ENCODE measurements around the gene GPC1.
"Not testable (repeated sequence)": the region's sequence is repeated elsewhere in the genome, so short reads cannot be mapped to it uniquely, and the experiment has no call there.

Gene GPC1, protein sequence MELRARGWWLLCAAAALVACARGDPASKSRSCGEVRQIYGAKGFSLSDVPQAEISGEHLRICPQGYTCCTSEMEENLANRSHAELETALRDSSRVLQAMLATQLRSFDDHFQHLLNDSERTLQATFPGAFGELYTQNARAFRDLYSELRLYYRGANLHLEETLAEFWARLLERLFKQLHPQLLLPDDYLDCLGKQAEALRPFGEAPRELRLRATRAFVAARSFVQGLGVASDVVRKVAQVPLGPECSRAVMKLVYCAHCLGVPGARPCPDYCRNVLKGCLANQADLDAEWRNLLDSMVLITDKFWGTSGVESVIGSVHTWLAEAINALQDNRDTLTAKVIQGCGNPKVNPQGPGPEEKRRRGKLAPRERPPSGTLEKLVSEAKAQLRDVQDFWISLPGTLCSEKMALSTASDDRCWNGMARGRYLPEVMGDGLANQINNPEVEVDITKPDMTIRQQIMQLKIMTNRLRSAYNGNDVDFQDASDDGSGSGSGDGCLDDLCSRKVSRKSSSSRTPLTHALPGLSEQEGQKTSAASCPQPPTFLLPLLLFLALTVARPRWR

DNA sequence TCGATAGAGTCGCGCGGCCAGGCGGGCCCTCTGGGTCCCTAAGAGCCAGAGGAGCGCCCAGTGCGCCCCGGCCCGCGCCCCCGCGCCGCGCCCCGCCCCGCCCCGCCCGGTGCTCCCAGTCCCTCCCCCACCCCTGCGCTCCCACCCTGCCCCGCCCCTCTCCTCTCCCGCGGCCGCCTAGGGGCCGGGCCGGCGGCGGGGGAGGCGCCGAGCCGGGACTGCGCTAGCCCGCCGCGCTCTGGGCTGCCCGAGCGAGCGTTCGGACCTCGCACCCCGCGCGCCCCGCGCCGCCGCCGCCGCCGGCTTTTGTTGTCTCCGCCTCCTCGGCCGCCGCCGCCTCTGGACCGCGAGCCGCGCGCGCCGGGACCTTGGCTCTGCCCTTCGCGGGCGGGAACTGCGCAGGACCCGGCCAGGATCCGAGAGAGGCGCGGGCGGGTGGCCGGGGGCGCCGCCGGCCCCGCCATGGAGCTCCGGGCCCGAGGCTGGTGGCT lies at the start of gene GPC1:
TSS of gene GPC1 (plus strand) at position 207 of the 491 bp plus-strand sequence. CDS start at position 463, 256 bp downstream.
- DNase-seq (ENCODE audit: insufficient read length, low spot score) (peak; percentile 92), FAIRE-seq (no peak)
- TF ChIP-seq, protein P1, sequence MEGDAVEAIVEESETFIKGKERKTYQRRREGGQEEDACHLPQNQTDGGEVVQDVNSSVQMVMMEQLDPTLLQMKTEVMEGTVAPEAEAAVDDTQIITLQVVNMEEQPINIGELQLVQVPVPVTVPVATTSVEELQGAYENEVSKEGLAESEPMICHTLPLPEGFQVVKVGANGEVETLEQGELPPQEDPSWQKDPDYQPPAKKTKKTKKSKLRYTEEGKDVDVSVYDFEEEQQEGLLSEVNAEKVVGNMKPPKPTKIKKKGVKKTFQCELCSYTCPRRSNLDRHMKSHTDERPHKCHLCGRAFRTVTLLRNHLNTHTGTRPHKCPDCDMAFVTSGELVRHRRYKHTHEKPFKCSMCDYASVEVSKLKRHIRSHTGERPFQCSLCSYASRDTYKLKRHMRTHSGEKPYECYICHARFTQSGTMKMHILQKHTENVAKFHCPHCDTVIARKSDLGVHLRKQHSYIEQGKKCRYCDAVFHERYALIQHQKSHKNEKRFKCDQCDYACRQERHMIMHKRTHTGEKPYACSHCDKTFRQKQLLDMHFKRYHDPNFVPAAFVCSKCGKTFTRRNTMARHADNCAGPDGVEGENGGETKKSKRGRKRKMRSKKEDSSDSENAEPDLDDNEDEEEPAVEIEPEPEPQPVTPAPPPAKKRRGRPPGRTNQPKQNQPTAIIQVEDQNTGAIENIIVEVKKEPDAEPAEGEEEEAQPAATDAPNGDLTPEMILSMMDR (IDR thresholded peaks at IDR 0.05; ENCODE audit: insufficient read depth, missing control alignments), result no peak

DNA sequence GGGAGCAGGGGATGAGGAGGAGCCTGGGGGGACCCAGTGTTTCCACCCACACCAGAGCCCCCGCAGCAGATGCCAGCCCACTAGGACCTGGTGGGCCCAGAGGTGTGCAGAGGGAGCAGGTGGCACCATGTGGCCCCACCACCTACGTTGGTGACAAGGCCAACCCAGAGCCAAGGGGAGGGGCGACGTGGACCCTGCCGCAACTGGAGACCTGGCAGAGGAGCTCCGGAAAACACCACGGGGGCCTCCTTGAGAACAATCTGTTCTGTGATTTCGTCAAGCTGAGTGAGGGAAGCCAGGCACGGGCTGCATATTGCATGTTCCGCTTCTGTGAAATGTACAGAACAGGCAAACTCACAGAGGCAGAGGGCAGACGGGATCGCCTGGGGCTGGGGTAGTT lies 49.1 kb upstream of the GPC1 start:
- DNase-seq (ENCODE audit: insufficient read length, low spot score), result no peak
- no peak for FAIRE-seq
- TF ChIP-seq, protein P1 (IDR thresholded peaks at IDR 0.05; ENCODE audit: insufficient read depth, missing control alignments), result no peak

DNA sequence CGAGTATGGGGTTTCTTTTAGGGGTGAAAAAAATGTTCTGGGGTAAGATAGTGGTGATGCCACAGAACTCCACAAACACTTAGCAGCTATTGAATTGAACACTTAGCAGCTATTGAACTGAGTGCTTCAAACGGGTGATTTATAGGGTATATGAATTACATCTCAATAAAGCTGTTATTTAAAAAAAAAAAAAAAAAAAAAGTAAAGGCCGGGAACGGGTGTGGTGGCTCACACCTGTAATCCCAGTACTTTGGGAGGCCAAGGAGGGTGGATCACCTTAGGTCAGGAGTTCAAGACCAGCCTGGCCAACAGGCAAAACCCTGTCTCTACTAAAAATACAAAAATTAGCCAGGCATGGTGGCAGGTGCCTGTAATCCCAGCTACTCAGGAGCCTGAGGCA lies 48.7 kb upstream of the GPC1 start:
- not testable (repeated sequence) for DNase-seq (ENCODE audit: insufficient read length, low spot score)

DNA sequence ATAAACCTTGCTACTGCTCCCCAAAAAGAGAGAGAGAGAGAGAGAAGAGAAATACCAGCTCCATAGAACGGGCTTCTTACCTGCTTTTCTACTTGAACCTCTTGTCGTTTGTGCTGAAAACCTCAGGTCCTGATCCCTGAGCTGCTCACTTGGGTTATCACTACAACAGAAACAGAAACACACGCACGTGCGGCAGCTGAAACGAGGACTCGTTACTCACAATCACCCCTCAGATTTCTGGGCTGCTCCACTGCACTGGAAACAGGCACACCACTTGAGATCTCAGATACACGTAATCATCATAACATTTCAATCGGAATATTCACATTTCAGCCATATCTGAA lies 48.2 kb upstream of the GPC1 start:
- DNase-seq (ENCODE audit: insufficient read length, low spot score) (no peak), FAIRE-seq (no peak)

More for the DNA sequence above, 48.7 kb upstream of the GPC1 start:
- not testable (repeated sequence) for FAIRE-seq

DNA sequence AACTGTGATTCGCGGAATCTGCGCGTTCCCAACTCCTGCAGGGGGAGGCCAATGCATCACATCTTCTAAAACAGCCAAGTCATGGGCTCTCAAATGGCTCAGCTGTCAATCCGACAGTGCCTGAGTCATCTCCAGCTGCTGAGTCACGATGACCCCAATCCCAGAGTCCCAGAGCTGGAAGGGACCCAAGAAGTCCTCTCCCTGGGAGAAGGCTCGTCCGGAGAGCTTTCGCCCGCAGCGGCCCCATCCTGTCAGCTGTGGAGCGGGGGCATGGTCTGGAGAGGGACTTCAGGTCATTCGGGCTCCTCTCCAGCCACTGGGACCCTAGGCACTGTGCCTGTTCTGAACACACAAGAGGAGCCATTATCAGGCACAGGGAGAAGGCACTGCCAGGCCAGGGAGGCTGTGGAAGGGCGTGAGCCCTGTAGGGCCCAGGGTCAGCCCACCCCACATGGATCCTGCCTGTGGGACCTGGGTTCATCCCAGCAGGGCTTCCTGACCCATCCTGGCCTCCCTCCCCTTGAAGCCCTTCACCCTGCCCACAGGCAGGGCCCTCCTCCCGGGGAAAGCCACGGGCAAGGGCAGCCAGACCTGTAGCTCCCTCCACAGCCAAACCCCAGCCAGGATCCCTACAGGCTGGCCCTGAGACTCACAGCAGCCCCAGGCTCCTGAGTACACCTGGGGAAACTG lies 47.6 kb upstream of the GPC1 start:
- TF ChIP-seq, protein P1 (IDR thresholded peaks at IDR 0.05; ENCODE audit: insufficient read depth, missing control alignments), result no peak
- no peak for FAIRE-seq
- no peak for DNase-seq (ENCODE audit: insufficient read length, low spot score)

More for the DNA sequence above, 48.2 kb upstream of the GPC1 start:
- TF ChIP-seq, protein P1 (IDR thresholded peaks at IDR 0.05; ENCODE audit: insufficient read depth, missing control alignments), result no peak

DNA sequence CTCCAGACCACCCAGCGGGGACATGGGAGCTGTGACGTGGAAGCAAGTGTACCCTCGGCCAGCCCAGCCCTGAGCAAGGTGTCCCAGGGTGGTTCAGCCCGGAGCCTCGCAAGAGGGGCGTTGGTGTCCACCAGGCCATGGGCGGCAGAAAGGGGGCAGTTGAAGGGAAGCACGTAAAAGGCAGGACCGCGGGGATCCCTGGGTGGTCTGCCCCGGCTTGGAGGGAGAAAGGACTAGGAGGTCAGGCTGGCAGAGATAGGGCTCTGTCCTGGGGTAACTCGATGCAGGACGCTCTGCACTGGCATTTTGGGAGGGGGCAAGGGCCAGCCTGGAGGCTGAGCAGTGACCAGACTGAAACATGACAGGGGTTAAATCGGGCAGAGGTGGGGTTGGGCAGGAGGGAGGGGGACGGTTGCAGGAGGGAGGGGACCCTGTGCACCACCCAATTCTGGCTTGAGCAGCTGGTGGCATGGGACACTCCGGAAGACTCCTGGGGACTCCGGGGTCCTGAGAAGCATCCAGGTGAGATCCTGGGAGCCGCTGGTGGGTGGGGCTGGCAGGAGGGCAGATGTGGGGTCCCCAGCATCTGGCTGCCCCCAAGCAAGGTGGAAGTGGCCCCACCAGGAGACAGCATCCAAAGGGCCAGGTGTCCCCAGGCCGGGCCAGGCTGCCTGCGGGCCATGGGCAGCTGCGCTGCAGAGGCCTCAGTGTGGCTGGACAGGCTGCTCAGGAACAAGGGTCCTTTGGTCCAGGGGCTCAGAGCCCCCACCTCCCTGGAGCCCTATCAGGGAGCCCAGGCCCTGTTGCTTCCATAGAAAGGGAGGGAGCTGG lies 46.8 kb upstream of the GPC1 start:
- no peak for DNase-seq (ENCODE audit: insufficient read length, low spot score)
- FAIRE-seq, result no peak
- TF ChIP-seq, protein P1 (IDR thresholded peaks at IDR 0.05; ENCODE audit: insufficient read depth, missing control alignments), result no peak

DNA sequence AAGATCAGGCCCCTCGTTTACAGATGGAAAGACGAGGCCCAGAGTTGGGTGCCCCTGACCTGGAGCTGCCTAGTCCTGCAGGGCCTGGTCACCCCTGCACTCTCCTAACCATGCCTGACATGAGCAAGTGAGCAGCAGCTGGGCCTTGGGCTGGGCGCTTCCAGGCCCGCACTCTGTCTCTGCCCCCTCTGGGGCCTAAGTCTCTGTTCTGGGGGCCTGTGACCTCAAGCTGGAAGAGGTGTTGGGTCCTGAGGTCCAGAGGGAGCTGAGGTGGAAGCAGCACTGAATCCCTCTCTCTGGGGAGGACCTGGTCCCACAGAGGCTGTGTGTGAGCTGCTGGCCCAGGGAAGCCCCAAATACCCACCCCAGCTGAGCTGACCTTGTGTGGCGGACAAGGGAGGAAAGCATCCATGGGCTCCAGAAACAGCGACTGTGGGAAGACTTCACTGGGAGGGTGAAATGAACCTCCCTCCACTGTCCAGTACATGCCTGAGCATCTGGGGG lies 46.1 kb upstream of the GPC1 start:
- FAIRE-seq, result no peak
- TF ChIP-seq, protein P1 (IDR thresholded peaks at IDR 0.05; ENCODE audit: insufficient read depth, missing control alignments), result no peak
- no peak for DNase-seq (ENCODE audit: insufficient read length, low spot score)

Data from D721Med (cell line).